HCEC 1CT (cell line): ENCODE data around the gene NEU2.
"Not testable (repeated sequence)": the region's sequence is repeated elsewhere in the genome, so short reads cannot be mapped to it uniquely, and the experiment has no call there.

Experiments
- DNase-seq: peaks from one replicate; pipeline ENCODE4 v3.0.0-alpha.2; 2017

NEU2 gene

DNA sequence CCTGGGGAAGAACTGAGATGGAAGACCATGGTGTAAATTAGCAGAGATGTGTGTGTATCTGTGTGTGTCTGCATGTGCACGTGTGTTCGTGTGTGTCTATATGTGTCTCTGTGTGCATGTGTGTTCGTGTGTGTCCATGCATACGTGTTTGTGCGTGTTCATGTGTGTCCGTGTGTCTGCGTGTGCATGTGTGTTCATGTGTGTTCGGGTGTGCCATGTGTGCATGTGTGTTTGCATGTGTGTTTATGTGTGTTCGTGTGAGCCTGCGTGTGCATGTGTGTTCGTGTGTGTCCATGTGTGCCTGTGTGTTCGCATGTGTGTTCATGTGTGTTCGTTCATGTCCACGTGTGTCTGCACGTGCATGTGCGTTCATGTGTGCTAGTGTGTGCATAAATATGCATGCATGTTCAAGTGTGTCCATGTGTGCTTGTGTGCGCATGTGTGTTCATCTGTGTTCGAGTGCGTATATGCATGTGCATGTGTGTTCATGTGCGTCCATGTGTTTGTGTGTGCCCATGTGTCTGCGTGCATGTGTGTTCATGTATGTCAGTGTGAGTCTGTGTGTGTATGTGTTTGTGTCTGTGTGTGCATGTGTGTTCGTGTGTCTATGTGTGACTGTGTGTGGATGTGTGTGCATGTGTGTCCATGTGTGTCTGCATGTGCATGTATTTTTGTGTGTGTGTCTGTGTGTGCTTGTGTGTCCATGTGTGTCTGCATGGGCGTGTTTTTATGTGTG, 3.1 kb downstream of the NEU2 start:
- no peak for DNase-seq

DNA sequence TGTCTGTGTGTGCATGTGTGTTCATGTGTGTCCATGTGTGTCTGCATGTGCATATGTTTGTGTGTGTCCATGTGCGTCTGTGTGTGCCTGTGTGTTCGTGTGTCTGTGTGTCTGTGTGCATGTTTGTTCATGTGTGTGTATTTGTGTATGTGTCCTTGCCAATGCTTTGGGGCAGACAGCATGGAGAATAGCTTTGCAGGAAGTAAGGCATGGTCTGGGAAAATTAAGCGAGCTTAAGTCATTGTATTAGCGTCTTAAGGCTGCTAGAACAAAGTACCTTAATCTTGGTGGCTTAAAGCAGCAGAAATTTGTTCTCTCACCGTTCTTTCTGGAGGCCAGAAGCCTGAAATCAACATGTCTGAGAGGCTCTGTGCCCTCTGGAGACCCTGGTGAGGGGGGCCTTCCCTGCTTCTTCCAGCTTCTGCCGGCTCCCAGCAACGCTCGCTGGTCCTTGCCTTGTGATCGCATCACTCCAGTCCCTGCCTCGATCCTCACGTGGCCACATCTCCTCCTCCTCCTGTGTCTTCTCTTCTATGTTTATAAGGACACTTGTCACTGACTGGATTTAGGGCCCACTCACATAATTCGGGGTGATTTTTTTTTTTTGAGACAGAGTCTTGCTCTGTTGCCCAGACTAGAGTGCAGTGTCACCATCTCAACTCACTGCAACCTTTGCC, 3.8 kb downstream of the NEU2 start:
- DNase-seq, result no peak

DNA sequence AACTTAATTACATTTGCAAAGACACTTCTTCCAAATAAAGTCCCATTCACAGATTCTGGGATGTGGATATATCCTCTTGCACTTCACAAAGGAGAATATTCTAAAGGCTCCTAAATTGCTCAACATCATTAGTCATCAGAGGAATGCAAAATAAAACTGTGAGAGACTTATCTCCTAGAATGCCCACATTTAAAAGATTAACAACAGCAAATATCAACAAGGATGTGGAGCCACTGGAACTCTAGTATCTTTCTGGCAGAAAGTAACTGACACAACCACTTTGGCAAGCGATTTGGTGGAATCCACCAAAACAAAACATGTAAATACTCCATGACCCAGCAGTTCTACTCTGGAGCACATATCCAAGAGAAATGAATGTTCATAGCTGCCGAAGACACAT, 4.6 kb downstream of the NEU2 start:
- DNase-seq, result peak; percentile 74

DNA sequence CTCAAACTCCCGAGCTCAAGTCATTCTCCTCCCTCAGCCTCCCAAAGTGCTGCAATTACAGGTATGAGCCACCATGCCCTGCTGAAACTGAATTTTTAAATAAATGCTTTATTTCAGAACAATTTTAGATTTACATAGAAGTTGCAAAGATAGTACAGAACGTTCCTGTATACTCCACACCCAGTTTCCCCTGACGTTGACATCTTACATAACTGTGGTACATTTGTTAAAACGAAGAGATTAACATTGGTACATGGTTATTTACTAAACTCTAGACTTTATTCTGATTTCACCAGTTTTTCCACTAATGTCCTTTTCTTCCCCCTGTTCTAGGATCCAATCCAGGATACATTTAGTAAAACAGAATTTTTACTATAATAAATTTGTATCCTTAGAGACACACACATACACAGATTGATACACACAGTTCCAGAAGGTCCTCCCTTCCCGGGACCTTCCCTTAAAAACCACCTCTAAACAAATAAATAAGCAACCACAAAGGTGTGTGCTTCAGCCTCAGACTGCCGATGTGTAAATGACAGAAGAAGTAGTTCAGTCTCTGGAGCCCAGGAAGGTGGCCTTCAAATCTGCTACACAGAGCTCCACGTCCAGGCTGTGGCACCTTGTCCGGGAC, 6.9 kb downstream of the NEU2 start:
- DNase-seq, result no peak

DNA sequence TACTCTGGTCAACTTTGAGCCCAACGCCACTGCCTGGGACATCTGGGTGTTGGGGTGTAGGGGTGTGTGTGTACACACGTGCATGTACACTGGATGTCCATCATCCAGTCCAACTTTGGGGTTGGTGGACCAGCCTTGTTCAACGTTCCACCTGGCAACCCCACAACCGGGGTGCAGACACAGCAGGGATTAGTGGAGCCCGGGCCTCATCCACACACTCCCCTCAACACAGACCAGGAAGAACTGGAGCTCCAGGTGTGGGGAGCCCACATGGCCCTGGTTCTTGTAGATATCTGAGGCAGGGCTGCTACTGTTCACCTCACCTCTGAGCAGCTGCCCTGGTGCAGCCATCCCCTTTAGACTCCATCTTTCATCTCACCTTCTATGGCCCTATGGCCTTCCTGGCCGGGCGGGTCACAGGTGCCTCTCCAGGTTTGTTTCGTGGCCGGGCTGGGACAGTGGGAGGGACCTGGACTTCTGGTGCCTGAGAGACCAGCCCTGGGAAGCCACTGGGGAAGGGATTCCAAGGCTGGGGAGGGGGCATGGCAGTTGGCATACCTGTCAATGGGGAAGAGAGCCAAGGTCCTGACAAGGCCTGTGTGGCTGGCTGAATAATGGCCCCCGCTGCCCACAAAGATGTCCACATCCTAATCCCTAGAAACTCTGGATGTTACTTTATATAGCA, 7.5 kb downstream of the NEU2 start:
- DNase-seq, result no peak

DNA sequence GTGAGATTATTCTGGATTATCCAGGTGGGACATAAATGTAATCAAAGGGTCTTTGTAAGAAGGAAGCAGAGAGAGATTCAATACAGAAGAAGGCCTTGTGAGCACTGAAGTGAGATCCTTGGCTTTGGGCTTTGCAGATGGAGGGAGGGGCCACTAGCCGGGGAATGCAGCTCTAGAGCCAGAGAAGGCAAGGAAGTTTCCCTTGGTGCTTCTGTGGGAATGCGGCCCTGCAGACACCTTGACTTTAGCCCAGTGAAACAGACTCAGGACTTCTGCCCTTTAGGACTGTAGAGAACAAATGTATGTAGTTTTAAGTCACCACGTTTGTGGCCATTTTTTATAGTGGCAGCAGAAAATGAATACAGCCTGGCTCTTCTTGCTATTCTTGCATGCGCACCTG, 8.1 kb downstream of the NEU2 start:
- DNase-seq, result no peak

DNA sequence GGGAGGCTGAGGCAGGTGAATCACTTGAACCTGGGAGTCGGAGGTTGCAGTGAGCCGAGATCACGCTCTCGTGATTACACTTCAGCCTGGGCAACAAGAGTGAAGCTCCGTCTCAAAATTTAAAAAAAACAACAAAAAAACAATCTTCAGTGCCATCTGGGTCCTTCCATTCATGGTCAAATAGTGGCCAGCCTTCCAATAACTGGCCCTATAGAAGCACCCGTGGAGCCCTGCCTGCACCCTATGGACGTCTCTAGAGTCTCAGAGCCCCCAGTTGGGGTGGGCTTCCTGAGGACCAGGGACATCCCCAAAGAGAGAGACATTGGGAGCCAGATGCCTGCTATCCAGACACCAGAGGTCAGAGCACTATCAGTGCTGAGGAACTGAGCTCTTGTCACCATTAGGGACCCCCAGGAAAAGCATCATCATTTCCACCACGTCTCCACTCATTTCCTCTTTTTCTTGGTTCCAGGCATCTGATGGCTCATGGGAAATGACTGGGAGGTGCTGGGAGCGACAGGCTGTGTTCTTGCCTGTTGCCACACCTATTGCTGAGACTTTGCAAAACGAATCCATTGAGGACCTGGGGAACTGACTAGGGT, 9.4 kb downstream of the NEU2 start:
- no peak for DNase-seq

DNA sequence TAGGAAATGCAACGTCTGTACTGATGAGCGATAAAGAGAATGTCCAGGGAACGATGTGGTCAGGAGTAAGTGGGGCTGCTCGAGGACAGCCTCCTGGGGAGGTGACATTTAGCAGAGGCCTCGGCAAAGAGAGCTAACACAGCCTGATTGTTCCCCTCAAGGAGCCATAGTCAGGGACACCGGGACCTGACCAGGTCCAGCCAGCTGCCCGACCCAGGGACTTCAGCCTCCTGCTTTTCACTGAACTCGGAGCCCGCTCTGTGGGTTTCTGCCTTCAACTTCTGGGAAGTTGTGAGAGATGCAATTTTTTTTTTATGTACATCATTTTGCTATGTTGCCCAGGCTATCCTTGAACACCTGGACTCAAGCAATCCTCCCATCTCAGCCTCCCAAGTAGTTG, 10.1 kb downstream of the NEU2 start:
- no peak for DNase-seq

DNA sequence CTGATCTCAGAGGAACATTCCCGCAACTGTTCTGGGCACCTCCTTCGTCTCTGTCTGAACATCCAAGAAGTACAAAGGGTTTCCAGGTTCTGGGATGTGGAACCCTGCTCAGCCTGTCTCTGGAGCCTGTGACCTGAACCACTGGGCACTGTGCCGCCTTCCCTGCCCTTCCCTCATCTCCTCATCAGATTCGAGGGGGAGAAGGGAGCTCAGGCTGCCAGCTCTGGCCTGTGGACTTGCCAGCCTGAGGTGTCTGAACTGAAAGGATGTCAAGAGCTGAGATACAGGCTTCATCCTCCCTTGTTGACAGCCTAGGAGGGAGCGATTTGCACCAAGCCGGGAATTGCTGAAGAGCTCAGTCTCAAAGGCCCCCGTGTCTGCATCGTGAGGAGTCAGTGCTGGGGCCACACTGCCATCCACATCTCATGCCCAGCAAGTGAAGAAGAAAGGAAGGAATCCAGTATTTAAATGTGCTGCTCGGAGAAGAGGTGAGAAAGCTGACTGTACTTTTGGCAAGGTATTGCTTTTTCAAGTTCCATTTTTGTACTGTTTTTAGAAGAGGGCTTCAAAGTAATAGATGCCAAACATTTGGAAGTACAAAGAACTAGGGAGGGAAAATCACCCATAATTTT, 12.6 kb downstream of the NEU2 start:
- DNase-seq, result no peak

DNA sequence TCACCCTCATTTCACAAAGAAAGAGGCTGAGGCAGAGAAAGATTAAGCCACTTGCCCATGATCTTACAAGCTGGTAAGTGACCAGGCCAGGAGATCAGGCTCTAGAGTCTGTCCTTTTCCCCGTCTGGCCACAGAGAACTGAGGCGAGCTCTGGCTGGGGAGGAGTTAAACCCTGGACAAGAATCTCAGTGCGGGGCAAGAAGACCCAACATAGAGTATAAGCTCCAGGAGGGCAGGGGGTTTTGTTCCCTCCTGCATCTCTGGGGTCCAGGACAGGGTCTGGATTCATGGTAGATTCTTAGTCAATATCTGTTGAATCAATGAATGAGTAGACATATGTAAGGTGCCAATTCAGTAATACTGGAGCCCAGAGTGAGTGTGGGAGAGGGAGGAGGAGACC, 14.7 kb downstream of the NEU2 start:
- DNase-seq, result no peak

DNA sequence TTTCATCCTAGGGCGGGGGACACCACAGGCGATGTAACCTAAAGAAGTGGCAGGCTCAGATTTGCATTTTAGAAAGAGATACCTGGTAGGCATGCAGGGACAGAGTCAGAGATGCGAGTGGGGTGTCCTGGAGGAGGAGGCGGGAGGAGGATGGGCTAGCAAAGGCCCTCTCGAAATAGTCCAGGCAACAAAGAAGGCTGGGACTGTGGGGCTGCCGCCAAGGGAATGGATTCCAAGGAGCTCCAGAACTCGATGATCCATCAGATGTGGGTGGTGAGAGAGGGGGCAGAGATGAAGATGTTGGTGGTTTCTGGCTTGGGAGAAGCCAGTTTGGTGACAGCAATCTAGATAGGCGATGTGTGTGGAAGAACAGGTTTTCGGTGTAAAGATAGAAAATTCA, 15.2 kb downstream of the NEU2 start:
- DNase-seq, result no peak

DNA sequence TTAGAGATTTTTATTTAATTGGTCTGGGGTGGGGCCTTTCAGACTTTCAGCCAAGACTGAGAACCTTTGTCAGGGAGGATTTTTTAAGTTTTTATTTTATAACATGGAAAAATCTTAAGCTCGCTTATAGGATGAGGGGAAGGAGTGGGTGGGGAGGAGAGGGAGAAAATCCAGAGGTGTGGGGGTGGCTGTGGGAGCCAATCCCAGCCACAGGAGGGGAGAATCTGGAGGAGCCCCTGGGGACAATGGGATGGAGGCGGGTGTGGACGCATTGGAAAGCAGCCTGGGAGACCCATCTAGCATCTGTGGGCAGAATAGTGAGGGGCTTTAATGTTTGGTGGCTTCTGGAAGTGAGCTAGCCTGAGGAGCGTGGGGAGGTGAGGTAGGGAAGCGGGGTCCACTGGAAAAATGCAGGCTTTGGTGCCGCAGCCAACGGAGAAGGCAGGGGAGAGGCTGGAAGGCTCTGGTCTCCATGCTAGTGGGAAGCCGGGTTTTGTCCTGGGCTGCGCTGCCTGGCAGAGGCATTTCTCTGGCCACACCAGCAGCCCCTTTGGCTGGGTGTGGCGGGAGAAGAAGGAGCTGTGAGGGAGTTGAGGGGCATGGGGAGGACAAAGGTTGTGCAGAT, 16.2 kb downstream of the NEU2 start:
- DNase-seq, result no peak

DNA sequence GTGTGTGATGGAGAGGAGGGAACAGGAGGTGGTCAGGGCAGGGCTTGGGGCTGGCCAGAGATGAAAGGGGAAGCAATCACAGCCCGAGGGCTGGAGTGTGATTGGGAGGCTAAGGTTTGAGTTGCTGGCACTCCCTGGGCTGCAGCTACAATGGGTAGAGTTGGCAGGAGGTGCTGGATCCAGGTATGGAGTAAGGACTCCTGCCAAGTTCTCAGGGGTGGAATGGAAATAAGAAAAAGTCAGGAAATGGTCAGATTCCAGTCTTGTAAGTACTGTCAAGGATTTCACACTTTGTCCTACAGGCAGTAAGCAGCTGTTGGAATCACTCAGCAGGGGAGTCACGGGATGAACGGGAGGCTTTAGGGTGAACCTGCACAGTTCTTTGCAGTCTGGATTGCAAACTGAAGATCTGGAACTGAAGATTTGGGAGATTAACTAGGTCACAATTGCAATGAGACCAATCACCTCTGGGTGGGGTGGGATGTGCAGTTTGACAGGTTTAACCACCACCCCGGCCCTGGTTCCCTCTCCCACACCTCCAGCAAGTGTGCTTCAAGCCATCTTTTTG, 16.8 kb downstream of the NEU2 start:
- DNase-seq, result no peak

DNA sequence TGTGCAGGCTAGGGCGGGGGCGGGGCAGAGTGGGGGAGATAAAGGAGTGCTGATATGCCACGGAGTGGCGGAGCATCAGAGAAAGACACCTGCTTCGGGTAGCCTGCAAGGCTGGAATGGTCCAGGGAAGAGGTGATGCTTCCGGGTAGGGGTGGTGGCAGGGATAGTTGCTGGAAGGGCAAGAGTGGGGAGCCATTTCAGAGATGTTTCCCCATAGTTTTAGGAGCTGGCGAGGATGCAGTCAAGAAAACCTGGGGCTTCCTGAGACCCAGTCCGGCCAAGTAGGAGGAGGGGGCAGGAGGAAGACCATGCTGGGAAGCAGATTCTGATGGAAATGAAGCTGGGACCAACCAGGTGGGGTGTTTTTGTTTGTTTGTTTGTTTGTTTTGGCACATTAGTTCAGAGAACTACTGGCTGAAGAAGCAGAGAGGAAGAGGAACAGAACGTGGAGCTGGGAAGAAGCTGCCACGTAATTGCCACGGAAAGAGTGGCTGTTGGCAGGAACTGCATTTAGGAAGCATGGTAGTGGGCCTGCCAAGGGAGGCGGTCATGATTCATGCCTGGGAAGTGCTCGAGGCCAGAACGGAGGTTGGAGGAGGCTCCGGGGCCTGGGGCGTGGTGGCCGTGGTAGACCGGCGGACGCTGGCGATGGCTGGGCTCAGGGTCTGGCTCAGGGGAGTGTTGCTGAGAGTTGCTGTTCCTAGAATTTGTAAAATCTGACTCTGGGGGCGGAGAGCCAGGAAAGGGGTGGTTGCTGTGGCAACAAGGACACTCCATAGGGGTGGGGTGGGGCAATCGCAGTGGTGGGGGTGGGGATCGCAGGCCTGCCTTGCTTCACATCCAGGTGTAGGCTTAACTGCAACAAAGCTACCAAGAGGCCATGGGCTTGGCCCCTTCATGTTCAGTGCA, 19.0 kb downstream of the NEU2 start:
- DNase-seq, result no peak

DNA sequence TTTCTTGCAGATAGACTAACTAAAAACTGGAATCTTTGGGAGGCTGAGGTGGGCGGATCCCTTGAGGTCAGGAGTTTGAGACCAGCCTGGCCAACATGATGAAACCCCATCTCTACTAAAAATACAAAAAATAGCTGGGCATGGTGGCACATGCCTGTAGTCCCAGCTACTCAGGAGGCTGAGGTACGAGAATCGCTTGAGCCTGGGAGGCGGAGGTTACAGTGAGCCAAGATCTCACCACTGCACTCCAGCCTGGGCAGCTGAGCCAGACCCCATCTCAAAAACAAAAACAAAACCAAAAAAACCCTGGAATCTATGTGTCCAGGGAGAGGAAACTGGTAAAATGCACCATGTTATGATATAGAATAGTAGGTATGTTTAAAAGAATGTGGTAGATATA, 20.0 kb downstream of the NEU2 start:
- DNase-seq, result not testable (repeated sequence)

DNA sequence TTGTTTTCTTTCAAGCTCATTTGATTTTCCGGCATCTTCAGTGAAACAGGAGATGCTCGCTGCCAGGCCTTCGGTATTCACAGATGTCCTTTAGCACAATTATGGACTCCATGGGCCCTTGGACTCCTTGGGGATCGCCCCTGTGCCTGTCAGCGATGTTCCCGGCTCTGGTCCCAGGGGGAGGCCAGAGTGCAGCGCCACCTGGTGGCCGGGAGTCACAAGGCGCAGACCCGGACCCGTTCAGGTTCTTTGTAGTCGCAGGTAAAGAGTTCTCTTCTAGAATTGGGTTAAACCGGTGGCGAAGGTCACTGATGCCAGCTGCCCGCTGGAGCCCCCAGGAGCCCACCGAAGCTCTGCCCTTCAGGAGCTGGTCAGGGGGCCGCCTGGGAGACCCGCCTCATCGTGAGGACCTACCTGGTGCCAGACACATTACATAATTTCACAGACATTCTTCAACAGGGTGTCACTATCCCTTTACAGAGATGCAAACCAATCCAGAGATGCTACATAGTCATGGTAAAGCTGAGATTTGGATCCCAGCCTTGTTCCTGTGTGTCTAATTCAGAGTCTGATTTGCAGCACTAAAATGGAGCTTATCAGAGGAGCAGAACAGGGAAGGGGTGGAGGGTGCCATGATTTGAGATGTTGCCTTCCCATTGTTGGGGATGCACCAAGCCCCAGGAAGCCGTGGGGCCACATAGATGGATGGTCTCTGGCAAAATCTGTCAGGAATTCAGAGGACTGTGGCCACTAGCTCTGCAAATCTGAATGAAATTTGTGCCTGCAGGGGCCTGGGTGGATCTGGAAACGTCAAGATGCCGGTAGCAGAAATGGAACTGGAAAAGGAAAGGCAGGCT, 21.7 kb downstream of the NEU2 start:
- peak; percentile 35 for DNase-seq

DNA sequence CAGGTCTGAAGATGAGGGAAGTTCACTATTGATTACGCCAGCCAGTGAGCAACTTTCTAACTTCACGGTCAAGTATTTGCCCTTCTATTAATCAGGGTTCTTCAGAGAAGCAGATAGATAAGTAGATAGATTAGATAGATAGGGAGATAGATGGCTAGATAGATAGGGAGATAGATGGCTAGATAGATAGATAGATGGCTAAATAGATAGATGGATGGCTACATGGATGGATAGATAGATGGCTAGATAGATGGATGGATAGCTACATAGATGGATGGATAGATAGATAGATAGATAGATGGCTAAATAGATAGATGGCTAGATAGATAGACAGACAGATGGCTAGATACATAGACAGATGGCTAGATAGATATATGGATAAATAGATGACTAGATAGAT, 22.9 kb downstream of the NEU2 start:
- no peak for DNase-seq

DNA sequence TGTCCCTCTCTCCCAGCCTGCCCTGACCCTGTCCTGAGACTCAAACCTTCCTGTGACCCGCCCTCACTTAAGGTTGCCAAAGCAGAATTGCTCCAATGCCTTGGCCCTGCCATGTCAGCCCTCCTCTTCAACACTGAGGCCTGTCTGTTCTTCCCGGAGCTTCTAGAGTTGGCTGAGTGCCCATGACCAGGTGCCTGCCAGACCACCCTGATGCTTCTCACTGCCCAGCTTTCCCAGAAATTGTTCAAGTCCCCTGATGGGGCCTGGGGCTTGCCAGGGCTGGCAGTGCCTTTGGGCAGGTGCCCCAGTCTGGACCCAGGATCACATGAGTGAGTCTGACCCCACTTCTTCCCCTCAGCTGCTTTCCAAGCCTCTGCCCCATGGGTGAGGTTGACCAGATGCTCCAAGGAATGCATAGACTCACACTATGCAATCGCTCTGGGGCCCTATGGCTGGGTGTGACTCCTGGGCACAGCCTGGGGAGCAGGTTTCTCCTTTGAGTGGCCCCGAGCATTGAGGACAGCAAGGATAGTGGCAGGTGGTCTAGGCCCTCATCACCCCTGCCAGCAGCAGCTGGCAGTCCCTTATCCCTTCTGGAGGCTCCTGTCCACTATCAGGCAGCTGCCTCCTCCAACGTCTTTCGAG, 24.6 kb downstream of the NEU2 start:
- DNase-seq, result no peak
